Fibroblast of lung (primary cell): ENCODE measurements around the gene NRROS. TPM values are rescaled to one million over a fixed set of nuclear protein-coding genes. Genes with fewer than 3 reads are reported as not detected.

ENCODE experiments used
- DNase-seq, 2 donors: peaks; one replicate each; pipeline versions ENCODE4 v3.0.0 to v3.0.0-alpha.2; 2010; ENCODE audit warnings: low read depth in 2 of 2
- H2AFZ ChIP-seq: 2 replicates; pipeline ENCODE4 v1.5.1; 2012; ENCODE audit warnings: low read length, control low read depth, inconsistent platforms
- H3K27ac ChIP-seq: 2 replicates; pipeline ENCODE4 v1.5.1; 2011; ENCODE audit warnings: low read length, control low read depth; ENCODE audit not compliant: insufficient read depth
- H3K27me3 ChIP-seq: 2 replicates; pipeline ENCODE4 v1.5.1; 2011; ENCODE audit warnings: mild to moderate bottlenecking, low read length; ENCODE audit not compliant: control insufficient read depth, insufficient read depth
- H3K36me3 ChIP-seq: 2 replicates; pipeline ENCODE4 v1.5.1; 2011; ENCODE audit warnings: low read length; ENCODE audit not compliant: control insufficient read depth, insufficient read depth
- H3K4me1 ChIP-seq: 2 replicates; pipeline ENCODE4 v1.5.1; 2011; ENCODE audit warnings: low read length; ENCODE audit not compliant: control insufficient read depth, insufficient read depth; ENCODE audit errors: extremely low read depth
- H3K4me2 ChIP-seq: 2 replicates; pipeline ENCODE4 v1.5.1; 2011; ENCODE audit warnings: low read length, control low read depth; ENCODE audit not compliant: insufficient read depth; ENCODE audit errors: extremely low read depth
- H3K4me3 ChIP-seq, 4 experiments: fragments of 200-600 bp in 1 of 4; sonication (generic) in 1 of 4; replicated peaks in 1 of 4; 2 replicates each; pipeline ENCODE4 v1.5.1; 2011 to 2016; ENCODE audit warnings: low read length in 4 of 4, low read depth in 3 of 4, mild to moderate bottlenecking in 3 of 4, control low read depth in 2 of 4, inconsistent platforms in 1 of 4, mixed read lengths in 1 of 4; ENCODE audit not compliant: insufficient read depth in 1 of 4; ENCODE audit errors: control extremely low read depth in 1 of 4
- H3K79me2 ChIP-seq: 2 replicates; pipeline ENCODE4 v1.5.1; 2012; ENCODE audit warnings: mild to moderate bottlenecking, low read length, inconsistent platforms; ENCODE audit not compliant: control insufficient read depth, insufficient read depth
- H3K9ac ChIP-seq: 2 replicates; pipeline ENCODE4 v1.5.1; 2011; ENCODE audit warnings: mild to moderate bottlenecking, low read length, control low read depth; ENCODE audit not compliant: insufficient read depth
- H3K9me3 ChIP-seq: 2 replicates; pipeline ENCODE4 v1.5.1; 2012; ENCODE audit warnings: low read depth, low read length; ENCODE audit not compliant: control insufficient read depth, insufficient read depth
- H4K20me1 ChIP-seq: 2 replicates; pipeline ENCODE4 v1.5.1; 2011; ENCODE audit warnings: low read length; ENCODE audit not compliant: control insufficient read depth, insufficient read depth; ENCODE audit errors: extremely low read depth
- CTCF ChIP-seq, 2 donors: IDR thresholded peaks in 1 of 2; conservative IDR thresholded peaks in 1 of 2; 1 replicate in 1 of 2; 2 replicates in 1 of 2; pipeline ENCODE4 v1.5.1; 2011 to 2012; ENCODE audit warnings: low read length in 2 of 2, control low read depth in 1 of 2, inconsistent platforms in 1 of 2, low read depth in 1 of 2, mild to moderate bottlenecking in 1 of 2
- EZH2 ChIP-seq: IDR thresholded peaks from 2 replicates; pipeline ENCODE4 v1.5.1; 2012; ENCODE audit warnings: low read length, control low read depth, mild to moderate bottlenecking; ENCODE audit errors: missing control alignments
- polyA plus RNA-seq, 2 donors: library from polyadenylated mRNA; depleted of rRNA in 1 of 2; stranded (reverse) in 1 of 2; unstranded in 1 of 2; fragments of >200 nt; gene quantifications; 2 replicates each; pipeline ENCODE4 v1.2.1, GENCODE V29; 2011 to 2012; ENCODE audit warnings: missing spikeins in 1 of 2
- total RNA-seq: library from RNA; depleted of rRNA; stranded (reverse); fragments of >200 nt; gene quantifications from 2 replicates; pipeline ENCODE4 v1.2.1, GENCODE V29; 2014

Gene NRROS
- total and polyA plus RNA-seq, 2 donors (not counting 1 experiment from before 2014, with no cell fraction given), result 0.08 to 0.33 TPM

GRCh38 chr3:196650740-196651311, 11.3 kb downstream of the NRROS start:
- no peak overlapping the region for H3K9ac ChIP-seq
- no peaks in the 10 kb centered on the region for H3K27me3 ChIP-seq
- H3K4me1 ChIP-seq, result peaks cover 3% of the 10 kb centered on the region
- no peaks in the 10 kb centered on the region for H3K9me3 ChIP-seq
- no peak overlapping the region for H3K4me3 ChIP-seq
- peak overlapping the region; percentile 62 for H3K27ac ChIP-seq
- H3K4me2 ChIP-seq, result peak overlapping the region; percentile 25
- no peaks in the 10 kb centered on the region for H3K79me2 ChIP-seq
- no peak overlapping the region for H2AFZ ChIP-seq
- TF ChIP-seq EZH2 (no peak), CTCF (conservative IDR thresholded peaks at IDR 0.05 in 1 of 2, IDR thresholded peaks at IDR 0.05 in 1 of 2; ENCODE audit: low read depth in 1 of 2, low read length in 2 of 2) (no peak)
- no peaks in the 10 kb centered on the region for H4K20me1 ChIP-seq
- H3K36me3 ChIP-seq, result no peaks in the 10 kb centered on the region
- peak; percentile 97 to 98 for DNase-seq

GRCh38 chr3:196651819-196652218, 12.3 kb downstream of the NRROS start:
- DNase-seq, result no peak
- no peak overlapping the region for H3K4me2 ChIP-seq
- no peak overlapping the region for H2AFZ ChIP-seq
- no peaks in the 10 kb centered on the region for H4K20me1 ChIP-seq
- no peaks in the 10 kb centered on the region for H3K9me3 ChIP-seq
- H3K36me3 ChIP-seq, result no peaks in the 10 kb centered on the region
- H3K4me3 ChIP-seq, result no peak overlapping the region
- H3K27me3 ChIP-seq, result no peaks in the 10 kb centered on the region
- TF ChIP-seq EZH2, result no peak
- TF ChIP-seq CTCF (conservative IDR thresholded peaks at IDR 0.05 in 1 of 2, IDR thresholded peaks at IDR 0.05 in 1 of 2; ENCODE audit: low read depth in 1 of 2, low read length in 2 of 2), result no peak
- H3K4me1 ChIP-seq, result peaks cover 3% of the 10 kb centered on the region
- no peaks in the 10 kb centered on the region for H3K79me2 ChIP-seq
- H3K9ac ChIP-seq, result no peak overlapping the region
- H3K27ac ChIP-seq, result no peak overlapping the region

- DNase-seq, result no peak
- Histone ChIP-seq H3K4me1 (peaks cover 3% of the 10 kb centered on the region), H3K9me3 (no peaks in the 10 kb centered on the region), H3K4me3 (no peak overlapping the region), H3K79me2 (no peaks in the 10 kb centered on the region), H3K4me2 (no peak overlapping the region), H2AFZ (no peak overlapping the region), H3K27ac (no peak overlapping the region), H3K9ac (no peak overlapping the region), H3K27me3 (no peaks in the 10 kb centered on the region), H4K20me1 (no peaks in the 10 kb centered on the region), H3K36me3 (no peaks in the 10 kb centered on the region)
- TF ChIP-seq CTCF (conservative IDR thresholded peaks at IDR 0.05 in 1 of 2, IDR thresholded peaks at IDR 0.05 in 1 of 2; ENCODE audit: low read depth in 1 of 2, low read length in 2 of 2), result no peak
- no peak for TF ChIP-seq EZH2
Measured at GRCh38 chr3:196652961-196653795, 13.7 kb downstream of the NRROS start.
